ENCODE results near the gene RNF13.

Gene RNF13

GRCh38 chr3:149812606-149813366 lies at the start of gene RNF13:
TSS of gene RNF13 (plus strand) at chr3:149813215. CDS start at chr3:149846027, 32,812 bp downstream.
- TF ChIP-seq GATA2 (IDR thresholded peaks at IDR 0.05; ENCODE audit: low read depth, low read length) (no peak), GATA3 (IDR thresholded peaks at IDR 0.05; ENCODE audit: low read depth, low read length) (no peak)

- no peak for TF ChIP-seq GATA2 (IDR thresholded peaks at IDR 0.05; ENCODE audit: low read depth, low read length)
- no peak for TF ChIP-seq GATA3 (IDR thresholded peaks at IDR 0.05; ENCODE audit: low read depth, low read length)
Observed at GRCh38 chr3:149763565-149764195, 49.3 kb upstream of the RNF13 start.

GRCh38 chr3:149764302-149764701 lies 48.7 kb upstream of the RNF13 start:
- no peak for TF ChIP-seq GATA2 (IDR thresholded peaks at IDR 0.05; ENCODE audit: low read depth, low read length)
- no peak for TF ChIP-seq GATA3 (IDR thresholded peaks at IDR 0.05; ENCODE audit: low read depth, low read length)

- TF ChIP-seq GATA3 (IDR thresholded peaks at IDR 0.05; ENCODE audit: low read depth, low read length) (no peak), GATA2 (IDR thresholded peaks at IDR 0.05; ENCODE audit: low read depth, low read length) (no peak)
Observed at GRCh38 chr3:149765762-149766334, 47.2 kb upstream of the RNF13 start.

GRCh38 chr3:149767720-149768119 lies 45.3 kb upstream of the RNF13 start:
- no peak for TF ChIP-seq GATA2 (IDR thresholded peaks at IDR 0.05; ENCODE audit: low read depth, low read length)
- no peak for TF ChIP-seq GATA3 (IDR thresholded peaks at IDR 0.05; ENCODE audit: low read depth, low read length)

- TF ChIP-seq GATA2 (IDR thresholded peaks at IDR 0.05; ENCODE audit: low read depth, low read length) (no peak), GATA3 (IDR thresholded peaks at IDR 0.05; ENCODE audit: low read depth, low read length) (no peak)
Observed at GRCh38 chr3:149768704-149769103, 44.3 kb upstream of the RNF13 start.

GRCh38 chr3:149770246-149770645 lies 42.8 kb upstream of the RNF13 start:
- TF ChIP-seq GATA2 (IDR thresholded peaks at IDR 0.05; ENCODE audit: low read depth, low read length) (no peak), GATA3 (IDR thresholded peaks at IDR 0.05; ENCODE audit: low read depth, low read length) (no peak)

GRCh38 chr3:149771652-149772271 lies 41.3 kb upstream of the RNF13 start:
- TF ChIP-seq GATA2 (IDR thresholded peaks at IDR 0.05; ENCODE audit: low read depth, low read length) (no peak), GATA3 (IDR thresholded peaks at IDR 0.05; ENCODE audit: low read depth, low read length) (no peak)

GRCh38 chr3:149772861-149773260 lies 40.2 kb upstream of the RNF13 start:
- no peak for TF ChIP-seq GATA2 (IDR thresholded peaks at IDR 0.05; ENCODE audit: low read depth, low read length)
- TF ChIP-seq GATA3 (IDR thresholded peaks at IDR 0.05; ENCODE audit: low read depth, low read length), result no peak

GRCh38 chr3:149776170-149776569 lies 36.8 kb upstream of the RNF13 start:
- no peak for TF ChIP-seq GATA2 (IDR thresholded peaks at IDR 0.05; ENCODE audit: low read depth, low read length)
- TF ChIP-seq GATA3 (IDR thresholded peaks at IDR 0.05; ENCODE audit: low read depth, low read length), result no peak

- TF ChIP-seq GATA2 (IDR thresholded peaks at IDR 0.05; ENCODE audit: low read depth, low read length), result no peak
- TF ChIP-seq GATA3 (IDR thresholded peaks at IDR 0.05; ENCODE audit: low read depth, low read length), result no peak
Observed at GRCh38 chr3:149777414-149778214, 35.4 kb upstream of the RNF13 start.

- TF ChIP-seq GATA3 (IDR thresholded peaks at IDR 0.05; ENCODE audit: low read depth, low read length), result no peak
- TF ChIP-seq GATA2 (IDR thresholded peaks at IDR 0.05; ENCODE audit: low read depth, low read length), result no peak
Observed at GRCh38 chr3:149781211-149781610, 31.8 kb upstream of the RNF13 start.

- TF ChIP-seq GATA3 (IDR thresholded peaks at IDR 0.05; ENCODE audit: low read depth, low read length) (no peak), GATA2 (IDR thresholded peaks at IDR 0.05; ENCODE audit: low read depth, low read length) (no peak)
Observed at GRCh38 chr3:149781741-149782140, 31.3 kb upstream of the RNF13 start.

- no peak for TF ChIP-seq GATA3 (IDR thresholded peaks at IDR 0.05; ENCODE audit: low read depth, low read length)
- TF ChIP-seq GATA2 (IDR thresholded peaks at IDR 0.05; ENCODE audit: low read depth, low read length), result no peak
Observed at GRCh38 chr3:149783576-149783975, 29.4 kb upstream of the RNF13 start.

All from SH-SY5Y (cell line).